IMR-90 (cell line): ENCODE results near the gene MED13. TPM values are rescaled to one million over a fixed set of nuclear protein-coding genes. Genes with fewer than 3 reads are reported as not detected.

Experiments used
- ATAC-seq: fragments of 200-7000 bp; cut with Tn5 transposase; 2 replicates; pipeline ENCODE4 v1.9.1; 2020; ENCODE audit warnings: low read depth, mild to moderate bottlenecking, moderate library complexity
- BruUV-seq: library from RNA; stranded (reverse); fragments of 400-500 nt; replicated peaks from 2 replicates; lab custom pipeline; 2021; lab: Mats Ljungman, UMichigan
- CTCF ChIA-PET: fragments of 300-600 bp; formaldehyde crosslinking; extraction: SDS; loops from one replicate; lab custom pipeline; 2021; ENCODE audit warnings: antibody characterized with exemption; lab: Yijun Ruan, JAX
- POLR2A ChIA-PET: fragments of 300-600 bp; sonication (Branson Sonifier 250); formaldehyde crosslinking; loops from one replicate; lab custom pipeline; 2022; ENCODE audit warnings: antibody characterized with exemption; ENCODE audit not compliant: unreplicated experiment; lab: Charles Lee
- DNase-seq: peaks from one replicate; pipeline ENCODE4 v3.0.0; 2013
- H2AFZ ChIP-seq: replicated peaks from 2 replicates; pipeline ENCODE3; 2013; ENCODE audit warnings: low read length, mild to moderate bottlenecking; ENCODE audit not compliant: poor library complexity
- H2AK5ac ChIP-seq: 2 replicates; pipeline ENCODE4 v1.6.1; 2013; ENCODE audit warnings: low read depth, low read length, inconsistent platforms
- H2AK9ac ChIP-seq: replicated peaks from 2 replicates; pipeline ENCODE3; 2013; ENCODE audit warnings: mild to moderate bottlenecking, low read depth, low read length, moderate library complexity; ENCODE audit not compliant: poor library complexity
- H2BK120ac ChIP-seq: 2 replicates; pipeline ENCODE4 v1.6.1; 2013; ENCODE audit warnings: low read depth, low read length, inconsistent platforms
- H2BK15ac ChIP-seq: 3 replicates; pipeline ENCODE4 v1.6.1; 2013; ENCODE audit warnings: low read depth, low read length, inconsistent platforms
- H2BK20ac ChIP-seq: 2 replicates; pipeline ENCODE4 v1.6.1; 2013; ENCODE audit warnings: low read depth, mild to moderate bottlenecking, inconsistent platforms, low read length, moderate library complexity
- H2BK5ac ChIP-seq: 2 replicates; pipeline ENCODE4 v1.6.1; 2013; ENCODE audit warnings: mild to moderate bottlenecking, low read depth, low read length, inconsistent platforms; ENCODE audit not compliant: poor library complexity, severe bottlenecking
- H3K14ac ChIP-seq: replicated peaks from 2 replicates; pipeline ENCODE4 v1.6.1; 2013; ENCODE audit warnings: low read depth, low read length, inconsistent platforms
- H3K18ac ChIP-seq: 2 replicates; pipeline ENCODE4 v1.6.1; 2013; ENCODE audit warnings: low read depth, low read length, control low read depth
- H3K23ac ChIP-seq: 2 replicates; pipeline ENCODE4 v1.6.1; 2013; ENCODE audit warnings: low read depth, low read length, inconsistent platforms
- H3K27ac ChIP-seq: 2 replicates; pipeline ENCODE4 v1.5.1; 2013; ENCODE audit warnings: mild to moderate bottlenecking, control low read depth, low read length; ENCODE audit not compliant: insufficient read depth
- H3K27me3 ChIP-seq: 2 replicates; pipeline ENCODE4 v1.6.1; 2013; ENCODE audit warnings: low read length; ENCODE audit not compliant: control insufficient read depth, insufficient read depth
- H3K36me3 ChIP-seq: 2 replicates; pipeline ENCODE4 v1.6.1; 2013; ENCODE audit warnings: low read length, mixed read lengths; ENCODE audit not compliant: control insufficient read depth, insufficient read depth
- H3K4ac ChIP-seq: 2 replicates; pipeline ENCODE4 v1.6.1; 2013; ENCODE audit warnings: low read depth, low read length, inconsistent platforms
- H3K4me1 ChIP-seq: 2 replicates; pipeline ENCODE4 v1.6.1; 2013; ENCODE audit warnings: low read length, mixed read lengths; ENCODE audit not compliant: control insufficient read depth, insufficient read depth
- H3K4me2 ChIP-seq: 2 replicates; pipeline ENCODE4 v1.6.1; 2013; ENCODE audit warnings: low read depth, mild to moderate bottlenecking, control low read depth, low read length, moderate library complexity
- H3K4me3 ChIP-seq: 2 replicates; pipeline ENCODE4 v1.5.1; 2013; ENCODE audit warnings: low read depth, mild to moderate bottlenecking, control low read depth, low read length, moderate library complexity; ENCODE audit not compliant: insufficient read depth
- H3K56ac ChIP-seq: 2 replicates; pipeline ENCODE4 v1.6.1; 2013; ENCODE audit warnings: low read length, inconsistent platforms; ENCODE audit not compliant: insufficient read depth; ENCODE audit errors: extremely low read depth
- H3K79me1 ChIP-seq, 2 experiments: 2 replicates each; pipeline ENCODE4 v1.6.1; 2013; ENCODE audit warnings: low read length in 2 of 2, inconsistent platforms in 1 of 2, low read depth in 1 of 2
- H3K9ac ChIP-seq: 2 replicates; pipeline ENCODE4 v1.6.1; 2013; ENCODE audit warnings: low read depth, low read length, control low read depth
- H3K9me1 ChIP-seq: 2 replicates; pipeline ENCODE4 v1.6.1; 2013; ENCODE audit warnings: low read length, inconsistent platforms; ENCODE audit not compliant: insufficient read depth
- H3K9me3 ChIP-seq: 2 replicates; pipeline ENCODE4 v1.6.1; 2013; ENCODE audit warnings: low read length; ENCODE audit not compliant: control insufficient read depth, insufficient read depth
- H4K20me1 ChIP-seq: 2 replicates; pipeline ENCODE4 v1.6.1; 2013; ENCODE audit warnings: low read length, inconsistent platforms; ENCODE audit not compliant: insufficient read depth
- H4K5ac ChIP-seq: 2 replicates; pipeline ENCODE4 v1.6.1; 2013; ENCODE audit warnings: mild to moderate bottlenecking, low read depth, low read length, control low read depth
- H4K8ac ChIP-seq, 2 experiments: 2 replicates each; pipeline ENCODE4 v1.6.1; 2013; ENCODE audit warnings: low read depth in 2 of 2, low read length in 2 of 2, control low read depth in 1 of 2, inconsistent platforms in 1 of 2
- H4K91ac ChIP-seq: 2 replicates; pipeline ENCODE4 v1.6.1; 2013; ENCODE audit warnings: low read depth, low read length, inconsistent platforms; ENCODE audit not compliant: insufficient read depth
- BHLHE40 ChIP-seq: fragments of 150-350 bp; IDR thresholded peaks from 2 replicates; pipeline ENCODE4 v1.6.1; 2016; ENCODE audit warnings: mild to moderate bottlenecking, low read depth, low read length
- CEBPB ChIP-seq: IDR thresholded peaks from 2 replicates; pipeline ENCODE4 v1.6.1; 2012; ENCODE audit warnings: low read depth, low read length, improper control_type of control experiment
- CHD1 ChIP-seq: IDR thresholded peaks from 2 replicates; pipeline ENCODE4 v1.6.1; 2012; ENCODE audit warnings: low read depth, low read length, improper control_type of control experiment
- FOS ChIP-seq: fragments of 150-350 bp; IDR thresholded peaks from 2 replicates; pipeline ENCODE4 v1.6.1; 2016; ENCODE audit warnings: low read depth, low read length
- MAZ ChIP-seq: IDR thresholded peaks from 2 replicates; pipeline ENCODE4 v1.6.1; 2012; ENCODE audit warnings: low read depth, mild to moderate bottlenecking, low read length, improper control_type of control experiment, moderate library complexity, borderline replicate concordance
- MXI1 ChIP-seq: IDR thresholded peaks from 2 replicates; pipeline ENCODE4 v1.6.1; 2012; ENCODE audit warnings: low read depth, mild to moderate bottlenecking, low read length, moderate library complexity, borderline replicate concordance
- NFE2L2 ChIP-seq: fragments of 150-350 bp; IDR thresholded peaks from 2 replicates; pipeline ENCODE4 v1.6.1; 2016; ENCODE audit warnings: low read depth, mild to moderate bottlenecking, low read length
- POLR2A ChIP-seq: IDR thresholded peaks from 2 replicates; pipeline ENCODE4 v1.6.1; 2012; ENCODE audit warnings: mild to moderate bottlenecking, low read depth, low read length
- RAD21 ChIP-seq: IDR thresholded peaks from 2 replicates; pipeline ENCODE4 v1.6.1; 2012; ENCODE audit warnings: low read length, improper control_type of control experiment
- RCOR1 ChIP-seq: IDR thresholded peaks from 2 replicates; pipeline ENCODE4 v1.6.1; 2012; ENCODE audit warnings: mild to moderate bottlenecking, low read length, improper control_type of control experiment; ENCODE audit not compliant: insufficient replicate concordance
- RFX5 ChIP-seq: IDR thresholded peaks from 2 replicates; pipeline ENCODE4 v1.8.0; 2012; ENCODE audit warnings: low read depth, mild to moderate bottlenecking, low read length, moderate library complexity
- SMC3 ChIP-seq: fragments of 150-350 bp; IDR thresholded peaks from 2 replicates; pipeline ENCODE4 v1.6.1; 2016; ENCODE audit warnings: low read depth, mild to moderate bottlenecking, antibody characterized with exemption, low read length, moderate library complexity
- WGBS, 2 experiments: methylation state at CpG; one replicate each; pipeline versions ENCODE4 v1.1.5 to v1.1.7; 2013; ENCODE audit warnings: missing lambda C conversion rate in 2 of 2; ENCODE audit not compliant: insufficient read length in 1 of 2; ENCODE audit errors: extremely low coverage in 2 of 2; 5-methylcytosine and 5-hydroxymethylcytosine counted together
- dilution Hi-C: fragments of 300-500 bp; cut with HindIII; formaldehyde crosslinking; loops from one replicate; pipeline ENCODE4 v1.14.3; 2018; ENCODE audit warnings: low sequenced_read_pairs; ENCODE audit not compliant: unreplicated experiment
- in situ Hi-C: fragments of 300-500 bp; cut with MboI; formaldehyde crosslinking; loops from 3 replicates; pipeline ENCODE4 v1.14.3; 2019; ENCODE audit warnings: low sequenced_read_pairs, inconsistent platforms, mixed read lengths
- intact Hi-C: fragments of 100-400 bp; cut with micrococcal nuclease; formaldehyde crosslinking; loops from 2 replicates; pipeline ENCODE4 v1.10.0; 2022
- polyA plus RNA-seq, 3 experiments: library from polyadenylated mRNA; depleted of rRNA; stranded (reverse); fragments of >200 nt; gene quantifications; 2 replicates each; pipeline ENCODE4 v1.2.3, GENCODE V29; 2012; ENCODE audit warnings: low replicate concordance in 1 of 3
- total RNA-seq: library from RNA; depleted of rRNA; stranded (reverse); fragments of >200 nt; gene quantifications from 2 replicates; pipeline ENCODE4 v1.2.3, GENCODE V29; 2012
- TF ChIP-seq, protein P1 (sequence below): conservative IDR thresholded peaks from 2 replicates; pipeline ENCODE4 v1.5.1; 2012; ENCODE audit warnings: mild to moderate bottlenecking, low read depth, low read length, improper control_type of control experiment
- TF ChIP-seq, protein P2 (sequence below): fragments of 150-350 bp; IDR thresholded peaks from 2 replicates; pipeline ENCODE4 v1.6.1; 2017; ENCODE audit warnings: mild to moderate bottlenecking, antibody characterized with exemption, low read length, low read depth
- TF ChIP-seq, protein P3 (sequence below): fragments of 150-350 bp; IDR thresholded peaks from 2 replicates; pipeline ENCODE4 v1.6.1; 2016; ENCODE audit warnings: low read depth, mild to moderate bottlenecking, low read length, moderate library complexity, borderline replicate concordance

MED13 gene
- total and polyA plus RNA-seq, 2 of the 4 experiments (the other 2 are of a cell fraction): 9.7 to 67.2 TPM

- Histone ChIP-seq H4K20me1 (no peaks in the 10 kb centered on the region), H2AK9ac (no peak overlapping the region), H3K4me2 (no peak overlapping the region), H3K36me3 (no peaks in the 10 kb centered on the region), H2BK20ac (no peak overlapping the region), H3K79me1 (no peaks in the 10 kb centered on the region), H3K4ac (no peak overlapping the region), H3K9me3 (no peaks in the 10 kb centered on the region), H2BK15ac (no peak overlapping the region), H3K4me3 (no peak overlapping the region), H3K9ac (no peak overlapping the region), H2BK120ac (no peak overlapping the region), H2AK5ac (no peak overlapping the region), H3K23ac (no peak overlapping the region), H3K56ac (no peak overlapping the region), H2BK5ac (no peak overlapping the region), H4K5ac (no peak overlapping the region), H3K9me1 (no peaks in the 10 kb centered on the region), H2AFZ (no peak overlapping the region), H3K4me1 (no peaks in the 10 kb centered on the region), H3K27ac (no peak overlapping the region), H3K27me3 (peaks cover 3% of the 10 kb centered on the region; the same call in 1 of the 2 replicates), H3K14ac (no peak overlapping the region), H4K91ac (no peak overlapping the region), H4K8ac (no peak overlapping the region), H3K18ac (no peak overlapping the region)
- BruUV-seq: no TSS peak
- ChIA-PET POLR2A (no interaction called here), CTCF (interaction anchor here (0.6 kb wide), 1 partner anchor 46 kb away, joined by 3 read pairs; no protein-coding TSS in a partner anchor)
- TF ChIP-seq NFE2L2: no peak
- TF ChIP-seq RAD21: no peak
- TF ChIP-seq FOS: no peak
- no peak for TF ChIP-seq RCOR1
- TF ChIP-seq, protein P1, sequence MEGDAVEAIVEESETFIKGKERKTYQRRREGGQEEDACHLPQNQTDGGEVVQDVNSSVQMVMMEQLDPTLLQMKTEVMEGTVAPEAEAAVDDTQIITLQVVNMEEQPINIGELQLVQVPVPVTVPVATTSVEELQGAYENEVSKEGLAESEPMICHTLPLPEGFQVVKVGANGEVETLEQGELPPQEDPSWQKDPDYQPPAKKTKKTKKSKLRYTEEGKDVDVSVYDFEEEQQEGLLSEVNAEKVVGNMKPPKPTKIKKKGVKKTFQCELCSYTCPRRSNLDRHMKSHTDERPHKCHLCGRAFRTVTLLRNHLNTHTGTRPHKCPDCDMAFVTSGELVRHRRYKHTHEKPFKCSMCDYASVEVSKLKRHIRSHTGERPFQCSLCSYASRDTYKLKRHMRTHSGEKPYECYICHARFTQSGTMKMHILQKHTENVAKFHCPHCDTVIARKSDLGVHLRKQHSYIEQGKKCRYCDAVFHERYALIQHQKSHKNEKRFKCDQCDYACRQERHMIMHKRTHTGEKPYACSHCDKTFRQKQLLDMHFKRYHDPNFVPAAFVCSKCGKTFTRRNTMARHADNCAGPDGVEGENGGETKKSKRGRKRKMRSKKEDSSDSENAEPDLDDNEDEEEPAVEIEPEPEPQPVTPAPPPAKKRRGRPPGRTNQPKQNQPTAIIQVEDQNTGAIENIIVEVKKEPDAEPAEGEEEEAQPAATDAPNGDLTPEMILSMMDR: no peak
- no peak for TF ChIP-seq CHD1
- TF ChIP-seq, protein P2, sequence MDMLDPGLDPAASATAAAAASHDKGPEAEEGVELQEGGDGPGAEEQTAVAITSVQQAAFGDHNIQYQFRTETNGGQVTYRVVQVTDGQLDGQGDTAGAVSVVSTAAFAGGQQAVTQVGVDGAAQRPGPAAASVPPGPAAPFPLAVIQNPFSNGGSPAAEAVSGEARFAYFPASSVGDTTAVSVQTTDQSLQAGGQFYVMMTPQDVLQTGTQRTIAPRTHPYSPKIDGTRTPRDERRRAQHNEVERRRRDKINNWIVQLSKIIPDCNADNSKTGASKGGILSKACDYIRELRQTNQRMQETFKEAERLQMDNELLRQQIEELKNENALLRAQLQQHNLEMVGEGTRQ: no peak
- TF ChIP-seq, protein P3, sequence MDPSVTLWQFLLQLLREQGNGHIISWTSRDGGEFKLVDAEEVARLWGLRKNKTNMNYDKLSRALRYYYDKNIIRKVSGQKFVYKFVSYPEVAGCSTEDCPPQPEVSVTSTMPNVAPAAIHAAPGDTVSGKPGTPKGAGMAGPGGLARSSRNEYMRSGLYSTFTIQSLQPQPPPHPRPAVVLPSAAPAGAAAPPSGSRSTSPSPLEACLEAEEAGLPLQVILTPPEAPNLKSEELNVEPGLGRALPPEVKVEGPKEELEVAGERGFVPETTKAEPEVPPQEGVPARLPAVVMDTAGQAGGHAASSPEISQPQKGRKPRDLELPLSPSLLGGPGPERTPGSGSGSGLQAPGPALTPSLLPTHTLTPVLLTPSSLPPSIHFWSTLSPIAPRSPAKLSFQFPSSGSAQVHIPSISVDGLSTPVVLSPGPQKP: no peak
- TF ChIP-seq CEBPB: no peak
- TF ChIP-seq SMC3: no peak
- TF ChIP-seq RFX5: no peak
- no peak for TF ChIP-seq POLR2A
- TF ChIP-seq MXI1: no peak
- no peak for TF ChIP-seq BHLHE40
- no peak for TF ChIP-seq MAZ
- ATAC-seq: no peak
- WGBS, 2 experiments: no CpG with 5 or more reads among the region's 7 CpGs
- in situ Hi-C loops (no loop called here), dilution Hi-C loops (no loop called here), intact Hi-C loops (no loop called here)
- no peak for DNase-seq
These were observed 46.6 kb upstream of the MED13 start for GRCh38 chr17:62111562-62112171.
